Measurements from ENCODE around the gene ZNRF3.
"Not testable (repeated sequence)": the region's sequence is repeated elsewhere in the genome, so short reads cannot be mapped to it uniquely, and the experiment has no call there.

ZNRF3 gene

DNA sequence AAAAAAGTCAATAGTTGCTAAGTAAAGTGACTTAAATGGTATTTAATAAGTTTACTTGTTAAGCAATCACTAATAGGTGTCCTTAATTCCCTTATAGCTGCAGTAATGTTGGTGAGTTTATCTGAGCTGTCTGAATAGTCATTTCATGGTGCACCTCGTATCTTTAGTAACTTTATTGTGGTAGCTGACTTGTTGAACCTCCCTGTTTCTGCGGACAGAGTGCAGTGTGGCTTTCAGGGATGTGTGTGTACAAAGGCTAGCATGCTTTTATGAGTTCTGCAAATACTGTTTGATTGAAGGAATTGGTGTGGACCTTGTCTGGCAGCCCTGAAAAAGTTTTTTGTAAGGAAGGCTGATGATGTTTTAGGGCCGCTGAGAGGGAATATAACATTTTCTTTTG lies 2.6 kb downstream of the ZNRF3 start:
- DNase-seq = no peak

DNA sequence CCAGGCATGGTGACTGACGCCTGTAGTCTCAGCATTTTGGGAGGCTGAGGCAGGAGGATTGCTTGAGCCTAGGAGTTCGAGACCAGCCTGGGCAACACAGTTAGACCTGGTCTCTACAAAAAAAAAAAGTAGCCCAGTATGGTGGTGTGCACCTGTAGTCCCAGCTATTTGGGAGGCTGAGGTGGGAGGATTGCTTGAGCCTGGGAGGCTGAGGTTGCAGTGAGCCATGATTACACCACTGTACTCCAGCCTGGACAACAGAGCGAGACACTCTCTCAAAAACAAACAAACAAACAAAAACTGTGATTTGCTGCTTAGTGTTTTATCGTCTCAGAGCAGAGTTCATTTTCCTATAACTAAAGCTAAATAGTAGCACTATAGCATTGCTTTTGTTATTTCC lies 3.3 kb downstream of the ZNRF3 start:
- not testable (repeated sequence) for DNase-seq

DNA sequence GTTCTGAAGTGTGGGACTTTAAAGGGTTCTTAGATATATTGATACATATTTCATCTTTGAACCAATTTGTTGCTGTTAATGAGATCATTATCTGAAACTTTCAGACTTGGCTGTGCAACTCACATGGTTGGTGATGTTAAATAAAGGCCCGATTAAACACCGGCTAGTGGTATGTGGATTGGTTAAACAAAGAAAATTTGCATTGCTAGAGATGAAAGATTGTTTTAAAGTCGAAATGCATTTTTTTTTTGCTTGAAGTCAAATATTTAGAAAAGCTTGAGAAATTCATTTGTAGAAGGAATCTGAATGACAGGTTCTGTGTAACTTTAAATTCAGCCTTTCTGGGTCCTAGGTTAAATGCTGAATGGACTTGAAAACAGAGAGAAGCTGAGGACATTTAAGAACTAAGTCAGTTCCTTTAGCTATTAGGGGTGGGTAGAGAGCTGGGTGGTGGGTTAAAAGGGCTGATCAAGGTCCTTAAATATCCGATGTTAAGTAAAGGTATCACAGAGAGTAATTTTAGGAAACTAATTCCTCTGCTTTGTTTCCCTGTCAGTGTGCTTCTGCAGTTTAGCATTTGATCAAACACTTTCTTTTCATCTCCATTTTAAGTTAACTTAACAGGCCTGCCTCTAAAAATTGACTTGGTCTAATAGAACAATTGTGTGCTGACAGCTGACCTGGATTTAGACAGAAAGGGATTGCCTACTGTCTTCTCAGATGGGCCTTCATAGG lies 4.5 kb downstream of the ZNRF3 start:
- DNase-seq = no peak

DNA sequence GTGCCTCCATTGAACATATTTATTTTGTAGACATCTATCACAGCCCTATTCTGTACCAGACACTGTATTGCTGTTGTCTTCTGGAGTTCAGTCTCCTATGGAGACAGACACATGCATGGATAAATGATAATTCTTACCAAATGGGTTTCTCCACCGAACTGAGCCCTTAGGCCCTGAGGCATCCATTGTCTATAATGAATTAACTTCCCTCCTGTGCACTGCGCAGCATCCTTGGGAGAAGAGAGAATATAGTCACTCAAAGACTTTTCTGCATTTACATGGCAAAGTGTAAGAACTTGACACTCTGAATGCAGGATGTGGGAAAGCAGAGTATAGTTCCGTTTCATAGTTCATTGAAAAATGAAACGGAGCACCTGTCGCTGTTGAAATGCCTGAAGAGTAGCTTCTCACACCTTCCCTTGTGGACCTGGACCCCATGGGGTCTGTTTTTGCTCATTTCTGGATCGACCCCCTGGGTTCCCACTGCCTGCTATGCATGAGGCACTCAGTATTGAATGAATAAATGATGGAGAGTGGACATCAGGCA lies 6.2 kb downstream of the ZNRF3 start:
- DNase-seq = no peak

DNA sequence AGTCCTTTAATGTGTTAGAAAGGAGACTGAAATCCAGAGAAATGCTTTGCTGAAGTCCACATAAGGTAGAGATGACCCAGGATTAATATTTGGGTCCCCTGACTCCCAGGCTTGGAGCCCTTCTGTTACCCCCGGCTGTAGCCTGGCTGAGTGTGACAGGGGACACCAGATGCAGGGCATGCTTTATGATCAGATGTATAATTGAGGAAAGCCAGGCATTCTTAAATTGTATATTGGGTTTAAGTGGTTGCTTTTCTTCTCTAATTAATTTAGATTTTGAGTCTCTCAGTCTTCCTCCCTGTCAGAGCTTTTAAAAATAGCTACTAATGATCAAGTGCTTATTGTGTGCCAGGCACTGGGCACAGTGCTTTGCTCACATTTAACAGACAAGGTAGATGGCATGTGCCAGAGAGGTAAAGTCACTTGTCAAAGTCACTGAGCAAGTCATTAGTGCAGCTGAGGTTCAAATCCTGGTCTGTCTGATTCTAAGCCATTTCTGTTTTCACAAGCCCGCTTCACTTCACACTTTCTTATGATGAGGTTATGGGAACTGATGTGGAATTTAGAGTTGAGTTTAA lies 7.9 kb downstream of the ZNRF3 start:
- DNase-seq = no peak

DNA sequence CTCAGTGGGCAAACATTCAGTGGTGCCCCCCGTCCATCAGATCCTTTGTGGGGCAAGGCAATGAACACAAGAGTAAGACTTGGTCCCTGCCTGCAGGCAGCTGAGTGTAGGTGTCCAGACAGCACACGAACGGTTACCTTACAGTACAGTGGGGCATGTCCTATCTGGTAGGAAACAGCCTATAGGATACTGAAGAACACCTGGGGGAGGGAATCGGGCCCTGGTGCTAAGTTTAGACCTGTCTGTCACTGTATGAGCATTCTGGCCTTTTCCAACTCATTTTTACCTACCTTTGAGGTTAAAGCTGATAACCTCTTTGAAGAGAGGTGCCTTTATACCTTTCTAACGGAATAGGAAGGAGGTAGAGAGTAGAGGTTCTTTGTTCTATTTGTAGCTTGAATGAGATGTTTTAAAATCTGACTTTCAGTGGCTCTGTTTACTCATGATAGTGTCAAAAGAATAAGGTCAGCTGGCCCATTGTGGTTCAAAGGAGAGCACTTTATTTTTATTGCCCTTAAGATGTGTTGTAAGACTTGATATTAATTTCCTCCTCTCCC lies 8.9 kb downstream of the ZNRF3 start:
- DNase-seq = no peak

DNA sequence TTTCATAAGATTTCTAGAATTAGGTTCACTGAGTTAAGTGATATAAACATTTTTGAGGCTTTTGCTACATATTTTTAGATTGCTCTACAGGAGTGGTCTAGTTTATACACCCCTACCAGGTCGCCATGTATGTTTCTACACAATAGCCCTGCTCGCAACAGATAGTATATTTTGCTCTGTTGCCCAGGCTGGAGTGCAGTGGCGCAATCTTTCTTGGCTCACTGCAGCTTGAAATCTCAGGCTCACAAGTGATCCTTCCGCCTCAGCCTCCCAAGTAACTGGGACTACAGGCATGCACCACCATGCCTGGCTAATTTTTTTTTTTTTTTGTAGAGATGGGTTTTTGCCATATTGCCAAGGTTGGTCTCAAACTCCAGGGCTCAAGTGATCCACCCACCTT lies 10.4 kb downstream of the ZNRF3 start:
- no peak for DNase-seq

DNA sequence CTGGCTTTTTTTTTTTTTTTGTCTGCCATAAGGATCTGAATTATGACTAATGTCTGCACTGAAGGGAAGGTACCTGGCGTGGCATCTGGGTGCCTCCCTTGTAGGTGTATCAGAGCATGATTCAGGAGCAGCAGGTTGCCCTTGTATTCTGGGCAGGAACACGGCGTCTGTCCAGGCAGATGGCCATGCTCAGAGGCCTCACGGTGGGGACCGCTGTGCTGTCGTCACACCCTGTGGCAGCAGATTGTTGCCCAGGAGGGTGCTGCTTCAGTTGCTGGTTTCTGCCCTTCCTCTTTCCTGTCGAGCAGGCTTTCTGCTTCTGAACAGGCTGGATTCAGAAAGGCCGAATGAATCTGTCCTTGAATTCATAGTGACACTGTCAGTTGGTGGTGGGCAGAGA lies 11.0 kb downstream of the ZNRF3 start:
- DNase-seq = no peak

DNA sequence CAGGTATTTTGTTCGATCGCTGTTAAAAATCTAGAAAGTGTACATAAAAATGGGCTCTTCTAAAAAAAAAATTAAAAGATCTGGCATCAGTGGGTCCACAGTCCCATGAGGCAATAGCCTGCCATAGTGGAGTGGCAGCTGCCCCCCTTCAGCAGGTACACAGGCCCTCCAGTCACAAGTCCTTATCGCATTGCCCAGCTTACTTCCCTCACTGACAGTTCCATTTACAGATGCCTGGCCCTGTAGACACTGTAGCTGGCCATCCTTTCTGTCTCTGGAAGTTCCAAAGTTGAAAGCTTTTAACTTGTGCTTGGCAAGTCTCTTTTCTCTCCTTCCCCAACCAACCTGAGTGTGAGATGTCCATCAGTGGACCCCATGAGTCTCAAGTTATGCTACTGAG lies 11.4 kb downstream of the ZNRF3 start:
- DNase-seq = no peak

DNA sequence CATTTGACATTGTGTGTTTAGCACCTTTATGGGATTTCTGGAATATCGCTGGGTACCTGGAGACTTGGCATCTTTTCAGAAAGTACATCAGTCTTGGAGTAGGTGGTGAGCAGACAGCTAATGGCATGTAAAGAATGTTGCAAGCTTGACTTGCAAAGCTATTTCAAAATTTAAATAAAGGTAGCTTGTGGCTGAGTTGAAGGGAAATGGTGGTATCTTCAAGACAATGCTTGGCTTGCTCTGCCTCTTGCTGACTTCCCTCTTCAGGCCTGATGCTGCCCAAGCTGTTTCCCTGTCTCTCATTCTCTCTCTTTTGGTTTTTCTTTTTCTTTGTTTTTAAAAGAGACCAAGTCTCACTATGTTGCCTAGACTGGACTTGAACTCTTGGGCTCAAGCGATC lies 13.2 kb downstream of the ZNRF3 start:
- DNase-seq = no peak

DNA sequence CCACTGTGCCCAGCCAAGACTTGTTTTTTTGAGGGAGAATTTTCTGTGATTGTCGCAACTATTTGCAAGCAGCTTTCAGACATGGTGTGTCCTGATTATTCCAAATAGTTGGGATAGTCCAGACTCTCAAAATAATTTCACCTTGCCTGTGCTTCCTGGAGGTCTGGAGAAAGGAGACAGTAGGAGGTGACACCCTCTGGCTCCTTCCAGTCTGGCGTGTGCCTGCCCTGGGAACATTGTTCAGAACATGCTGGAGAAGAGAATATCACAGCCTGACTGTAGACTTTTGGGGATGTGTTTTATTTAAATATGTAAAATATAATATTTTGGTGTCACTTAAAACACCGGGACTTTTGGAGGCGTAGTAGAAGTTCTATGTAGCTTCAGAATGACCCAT lies 14.9 kb downstream of the ZNRF3 start:
- DNase-seq = no peak

DNA sequence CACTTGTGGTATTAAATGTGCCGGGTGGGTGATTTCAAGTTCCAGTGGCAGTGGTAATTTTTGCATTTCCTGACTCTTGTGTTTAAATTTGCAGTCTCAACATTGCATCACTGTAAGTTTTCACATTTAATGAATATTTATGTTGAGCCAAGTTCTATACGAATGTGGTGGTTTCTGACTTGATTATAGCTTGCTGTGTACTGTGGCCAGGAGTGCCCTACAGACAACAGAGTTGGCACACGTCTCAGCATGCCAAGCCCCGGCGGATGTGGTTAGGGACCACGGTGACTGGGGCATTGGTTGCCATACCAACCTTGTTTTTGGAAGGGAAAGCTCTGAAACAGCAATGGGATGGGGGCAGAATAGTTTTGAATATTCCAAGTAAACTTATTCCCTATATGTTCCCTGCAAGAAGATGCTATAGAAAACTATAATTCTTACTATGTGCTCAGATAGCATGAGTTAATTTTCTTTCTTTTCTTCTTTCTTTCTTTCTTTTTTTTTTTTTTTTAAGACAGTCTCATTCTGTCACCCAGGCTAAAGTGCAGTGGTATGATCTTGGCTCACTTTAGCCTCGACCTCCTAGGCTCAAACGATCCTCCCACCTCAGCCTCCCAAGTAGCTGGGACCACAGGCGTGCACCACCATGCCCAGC lies 16.0 kb downstream of the ZNRF3 start:
- peak; percentile 16 for DNase-seq

DNA sequence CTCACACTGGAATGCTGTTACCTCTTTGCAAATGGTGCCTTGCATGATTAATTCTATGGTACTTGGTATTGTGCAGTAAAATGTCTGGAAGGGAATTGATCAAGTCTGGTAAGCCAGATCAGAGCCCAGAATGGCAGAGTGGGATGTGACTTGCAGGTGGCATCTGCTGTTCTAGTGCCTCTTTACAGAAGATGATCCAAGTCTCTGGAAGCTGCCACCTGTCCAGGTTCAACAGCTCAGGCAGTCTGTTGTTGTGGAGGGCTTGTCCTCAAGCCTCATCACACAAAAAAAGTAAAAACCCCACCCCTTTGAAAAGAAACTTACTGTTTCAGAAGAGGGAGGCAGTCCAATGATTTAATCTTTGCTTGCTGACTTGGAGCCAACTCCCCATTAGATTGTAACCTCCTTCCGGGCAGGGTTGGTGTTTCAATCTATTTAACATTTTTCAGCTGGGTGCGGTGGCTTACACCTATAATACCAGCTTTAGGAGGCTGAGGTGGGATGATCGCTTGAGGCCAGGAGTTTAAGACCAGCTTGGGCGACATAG lies 17.1 kb downstream of the ZNRF3 start:
- no peak for DNase-seq

DNA sequence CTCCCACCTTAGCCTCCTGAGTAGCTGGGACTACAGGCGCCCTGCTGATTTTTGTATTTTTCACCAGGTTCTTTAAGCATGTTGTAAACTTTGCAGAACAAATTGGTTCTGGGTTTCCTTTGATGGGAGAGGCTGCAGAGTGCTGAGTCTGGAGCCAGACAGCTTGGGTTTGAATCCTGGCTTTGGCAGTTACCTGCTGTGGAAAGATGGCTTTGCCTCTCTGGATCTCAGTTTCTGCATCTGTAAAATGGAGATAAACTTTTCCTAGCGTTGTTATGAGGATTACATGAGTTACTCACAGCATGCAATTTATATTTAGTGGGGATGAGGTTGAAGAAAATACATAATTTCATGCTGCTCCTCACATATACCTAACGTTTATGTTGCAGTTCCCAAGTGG lies 19.1 kb downstream of the ZNRF3 start:
- no peak for DNase-seq

DNA sequence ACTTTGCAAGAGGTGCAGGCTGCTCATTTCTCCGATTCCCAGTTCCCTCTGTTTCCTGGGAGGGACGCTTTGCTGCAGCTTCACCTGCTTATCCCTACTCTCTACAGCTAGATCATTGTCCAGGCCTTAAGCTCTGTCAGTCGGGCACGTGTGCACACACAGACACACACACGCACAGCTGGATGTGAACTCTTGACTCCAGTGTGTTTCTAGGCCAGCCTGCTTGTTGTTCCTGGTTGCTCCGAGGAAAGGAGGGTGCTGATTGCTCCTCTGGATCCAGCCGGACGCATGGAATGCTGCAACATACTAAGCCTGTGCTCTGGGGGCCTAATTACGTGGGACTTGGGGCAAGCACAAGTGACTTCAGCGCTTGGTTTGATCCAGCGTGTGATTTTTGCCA lies 19.7 kb downstream of the ZNRF3 start:
- no peak for DNase-seq

DNA sequence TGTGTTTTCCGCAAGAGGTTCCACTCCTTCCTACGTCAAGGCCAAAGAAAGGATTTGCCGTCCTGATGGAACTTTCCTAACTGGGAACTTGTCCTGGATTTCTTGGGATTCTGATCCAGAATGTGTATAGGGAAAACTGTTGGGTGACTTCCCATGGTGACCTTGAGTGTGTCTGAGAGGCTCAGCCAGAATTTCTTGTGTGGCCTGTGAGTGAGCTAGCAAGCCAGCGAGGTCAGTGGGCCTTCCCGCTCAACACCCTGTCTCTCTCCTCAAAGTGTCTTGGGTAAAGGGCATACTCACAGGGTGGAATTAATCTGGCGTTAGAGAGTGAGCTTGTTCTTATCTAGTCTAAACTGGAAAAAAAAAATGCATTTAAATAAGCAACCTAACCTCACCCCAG lies 20.4 kb downstream of the ZNRF3 start:
- no peak for DNase-seq

DNA sequence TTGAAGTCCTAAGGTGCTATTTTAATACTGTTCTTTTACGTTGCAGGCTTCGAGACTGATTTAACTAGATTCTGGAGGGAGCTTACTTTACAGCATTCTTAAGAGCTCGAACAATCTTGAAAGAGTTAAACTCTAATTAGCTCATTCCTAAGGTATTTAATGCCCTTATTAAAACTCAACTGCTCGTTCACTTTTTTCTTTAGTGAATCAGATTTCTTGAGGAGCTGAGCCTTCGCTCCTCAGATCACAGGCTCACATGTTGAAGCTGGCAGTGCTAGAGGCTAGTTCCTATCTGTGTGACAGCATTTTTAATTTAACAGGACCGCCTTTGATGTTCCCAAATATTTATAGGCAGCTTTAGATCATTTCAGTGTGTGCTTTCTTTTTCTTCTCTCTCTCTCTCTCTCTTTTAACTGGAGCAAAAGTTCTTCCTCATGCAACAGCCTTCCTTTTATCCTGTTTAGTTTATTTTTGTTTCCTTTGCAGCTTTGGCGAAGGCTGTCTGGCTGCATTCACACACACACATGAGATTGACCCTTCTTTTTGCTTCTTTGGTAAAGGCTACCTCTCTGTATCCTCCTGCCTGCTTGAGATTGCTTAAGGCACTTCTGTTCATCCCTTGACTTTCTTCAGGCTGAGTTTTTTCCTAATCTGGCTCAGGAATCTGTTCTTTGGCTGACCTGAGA lies 21.0 kb downstream of the ZNRF3 start:
- DNase-seq = no peak

DNA sequence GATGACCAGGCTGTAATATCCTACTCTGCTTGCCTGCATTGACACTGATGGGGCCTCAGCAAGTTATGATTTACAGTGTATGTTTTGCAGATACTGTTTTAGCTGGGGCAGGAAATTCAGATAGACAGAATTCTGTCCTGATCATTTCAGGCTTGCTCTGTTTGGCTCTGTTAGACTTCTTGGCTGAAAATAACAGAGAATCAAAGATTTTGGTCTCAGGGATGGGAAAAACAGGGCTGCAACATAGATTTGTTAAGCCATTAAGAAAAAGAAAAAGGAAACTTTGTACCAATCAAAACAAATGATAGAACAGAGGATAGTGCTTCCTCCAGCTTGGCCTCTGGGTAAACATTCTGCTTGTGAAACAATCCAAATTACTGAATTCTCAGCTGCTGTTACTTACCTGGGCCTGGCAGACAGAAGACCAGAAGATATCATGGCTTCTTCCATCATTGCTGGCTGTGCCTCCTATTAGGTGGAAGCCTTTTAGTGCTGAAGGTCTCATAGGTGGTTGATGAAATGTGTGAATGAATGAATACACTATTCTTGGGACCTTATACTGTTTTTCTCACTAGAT lies 22.0 kb downstream of the ZNRF3 start:
- DNase-seq = no peak

DNA sequence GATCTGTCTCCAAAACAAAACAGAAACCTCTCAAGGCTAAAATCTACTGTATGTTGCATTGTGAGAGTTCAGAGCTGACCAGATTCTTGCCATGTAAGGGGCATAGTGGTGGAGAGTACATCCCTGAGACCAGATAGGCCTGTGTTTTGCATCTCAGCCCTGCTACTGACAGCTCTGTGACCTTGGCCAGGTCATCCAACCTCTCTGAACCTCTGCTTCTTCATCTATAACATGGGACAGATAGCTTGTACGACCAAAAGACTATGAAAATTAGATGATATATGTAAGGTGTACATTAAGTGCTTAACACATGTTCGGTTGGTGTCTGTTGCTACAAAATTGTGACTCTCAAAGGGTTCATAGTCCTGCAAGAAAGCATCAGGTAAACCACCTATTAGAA lies 22.9 kb downstream of the ZNRF3 start:
- no peak for DNase-seq

DNA sequence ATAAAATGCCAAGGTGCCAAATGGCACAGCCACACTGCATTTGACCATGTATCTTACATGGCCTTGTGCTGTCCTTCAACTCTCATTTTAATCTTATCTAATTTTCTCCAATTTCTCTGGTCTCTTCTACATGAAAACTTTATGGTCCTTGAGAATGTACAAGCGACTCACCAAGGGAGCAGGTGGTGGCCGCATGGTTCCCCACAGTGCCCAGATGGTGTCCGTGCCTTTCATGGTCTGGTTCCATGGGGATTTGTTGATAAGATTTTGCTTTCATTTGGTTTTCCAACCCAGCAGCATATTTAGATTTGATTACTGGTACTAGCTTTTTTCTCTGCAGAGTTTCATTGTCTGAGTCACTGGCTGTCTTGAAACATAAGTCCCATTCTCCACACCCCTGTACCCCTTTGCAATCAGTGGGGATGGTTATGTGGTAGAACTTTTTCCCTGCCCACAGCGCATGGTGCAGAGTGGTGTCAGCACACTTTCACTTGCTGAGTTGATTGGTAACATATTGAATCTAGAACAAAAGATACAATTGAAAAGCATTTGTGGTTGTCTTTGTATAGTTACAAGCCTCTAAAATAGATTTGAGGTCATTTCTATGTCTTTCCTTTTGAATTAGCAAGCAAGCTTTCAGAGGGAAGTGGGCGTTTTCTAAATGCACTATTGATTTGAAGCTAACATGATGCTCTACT lies 24.1 kb downstream of the ZNRF3 start:
- DNase-seq = peak; percentile 87

DNA sequence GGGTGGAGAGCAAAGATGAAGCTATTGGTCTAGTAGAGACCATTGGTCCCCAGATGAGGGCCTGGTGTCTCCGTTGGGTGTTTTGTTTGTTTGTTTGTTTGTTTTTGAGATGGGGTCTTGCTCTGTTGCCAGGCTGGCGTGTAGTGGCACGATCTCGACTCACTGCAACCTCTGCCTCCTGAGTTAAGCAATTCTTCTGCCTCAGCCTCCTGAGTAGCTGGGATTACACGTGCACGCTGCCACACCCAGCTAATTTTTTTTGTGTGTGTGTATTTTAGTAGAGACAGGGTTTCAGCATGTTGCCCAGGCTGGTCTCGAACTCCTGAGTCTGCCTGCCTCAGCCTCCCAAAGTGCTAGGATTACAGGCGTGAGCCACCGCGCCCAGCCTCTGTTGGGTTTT lies 25.4 kb downstream of the ZNRF3 start:
- not testable (repeated sequence) for DNase-seq

DNA sequence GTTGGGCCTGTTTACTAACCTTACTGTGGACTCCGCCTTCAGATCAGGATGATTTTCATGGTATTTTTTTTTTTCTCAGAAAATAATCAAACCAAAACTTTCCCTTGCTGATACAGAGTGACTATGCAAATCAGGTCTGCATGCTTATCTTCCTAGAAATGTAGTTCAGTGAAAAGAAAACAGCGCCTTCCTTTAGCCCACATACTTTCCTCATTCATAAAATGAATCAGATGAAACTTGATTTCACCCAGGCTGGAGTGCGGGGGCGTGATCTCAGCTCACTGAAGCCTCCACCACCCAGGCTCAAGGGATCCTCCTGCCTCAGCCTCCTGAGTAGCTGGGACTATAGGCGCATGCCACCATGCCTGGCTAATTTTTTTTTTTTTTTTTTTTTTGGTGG lies 26.0 kb downstream of the ZNRF3 start:
- DNase-seq = peak; percentile 86

Measured in stimulated activated CD4-positive, alpha-beta T cell treated with anti-CD3 and anti-CD28 coated beads, Interleukin-1b, Interleukin-23, amount 100 ng/mL, for 48 hours (primary cell).